DND-41 (cell line): ENCODE results near the gene ABCC4.

Experiments
- ATAC-seq: fragments of 200-7000 bp; cut with Tn5 transposase; 3 replicates; pipeline ENCODE4 v1.9.1; 2021; ENCODE audit warnings: low read depth; ENCODE audit not compliant: insufficient read depth
- DNase-seq: peaks from one replicate; pipeline ENCODE4 v3.0.0-alpha.2; 2020
- H2AFZ ChIP-seq: 2 replicates; pipeline ENCODE4 v1.6.0; 2012; ENCODE audit warnings: low read depth, low read length
- H3K27ac ChIP-seq: 2 replicates; pipeline ENCODE4 v1.5.1; 2012; ENCODE audit warnings: low read length, inconsistent platforms
- H3K27me3 ChIP-seq: fragments of 200-600 bp; sonication (generic); 2 replicates; pipeline ENCODE4 v1.6.0; 2012; ENCODE audit warnings: low read length, mild to moderate bottlenecking, inconsistent platforms; ENCODE audit not compliant: insufficient read depth, poor library complexity
- H3K36me3 ChIP-seq: 2 replicates; pipeline ENCODE4 v1.5.1; 2012; ENCODE audit warnings: low read length, inconsistent platforms; ENCODE audit not compliant: insufficient read depth
- H3K4me1 ChIP-seq: 2 replicates; pipeline ENCODE4 v1.5.1; 2012; ENCODE audit warnings: mild to moderate bottlenecking, low read length; ENCODE audit not compliant: insufficient read depth
- H3K4me2 ChIP-seq: 2 replicates; pipeline ENCODE4 v1.6.0; 2012; ENCODE audit warnings: mild to moderate bottlenecking, moderate library complexity, low read length, inconsistent platforms; ENCODE audit not compliant: insufficient read depth
- H3K4me3 ChIP-seq, 2 experiments: fragments of 200-600 bp in 1 of 2; shearing (Covaris generic) in 1 of 2; 2 replicates each; pipeline ENCODE4 v1.5.1; 2012 to 2016; ENCODE audit warnings: inconsistent platforms in 2 of 2, low read length in 2 of 2, mild to moderate bottlenecking in 2 of 2, low read depth in 1 of 2, moderate library complexity in 1 of 2
- H3K79me2 ChIP-seq: 2 replicates; pipeline ENCODE4 v1.6.0; 2012; ENCODE audit warnings: low read length, inconsistent platforms; ENCODE audit not compliant: insufficient read depth
- H3K9ac ChIP-seq: 2 replicates; pipeline ENCODE4 v1.6.0; 2012; ENCODE audit warnings: low read depth, mild to moderate bottlenecking, inconsistent platforms, low read length, moderate library complexity
- H3K9me3 ChIP-seq: 2 replicates; pipeline ENCODE4 v1.5.1; 2012; ENCODE audit warnings: low read length, moderate library complexity, mild to moderate bottlenecking, inconsistent platforms; ENCODE audit not compliant: insufficient read depth, severe bottlenecking
- H4K20me1 ChIP-seq: 2 replicates; pipeline ENCODE4 v1.6.0; 2012; ENCODE audit warnings: low read length; ENCODE audit not compliant: insufficient read depth
- EZH2 ChIP-seq: IDR thresholded peaks from 3 replicates; pipeline ENCODE4 v1.6.1; 2012; ENCODE audit warnings: borderline replicate concordance, low read depth, mild to moderate bottlenecking, moderate library complexity, low read length, inconsistent platforms; ENCODE audit not compliant: severe bottlenecking
- TF ChIP-seq, protein P1 (sequence below): IDR thresholded peaks from 2 replicates; pipeline ENCODE4 v1.5.1; 2012; ENCODE audit warnings: borderline replicate concordance, low read length, moderate library complexity, mild to moderate bottlenecking; ENCODE audit not compliant: poor library complexity, severe bottlenecking; ENCODE audit errors: extremely low read depth

The ABCC4 gene

DNA sequence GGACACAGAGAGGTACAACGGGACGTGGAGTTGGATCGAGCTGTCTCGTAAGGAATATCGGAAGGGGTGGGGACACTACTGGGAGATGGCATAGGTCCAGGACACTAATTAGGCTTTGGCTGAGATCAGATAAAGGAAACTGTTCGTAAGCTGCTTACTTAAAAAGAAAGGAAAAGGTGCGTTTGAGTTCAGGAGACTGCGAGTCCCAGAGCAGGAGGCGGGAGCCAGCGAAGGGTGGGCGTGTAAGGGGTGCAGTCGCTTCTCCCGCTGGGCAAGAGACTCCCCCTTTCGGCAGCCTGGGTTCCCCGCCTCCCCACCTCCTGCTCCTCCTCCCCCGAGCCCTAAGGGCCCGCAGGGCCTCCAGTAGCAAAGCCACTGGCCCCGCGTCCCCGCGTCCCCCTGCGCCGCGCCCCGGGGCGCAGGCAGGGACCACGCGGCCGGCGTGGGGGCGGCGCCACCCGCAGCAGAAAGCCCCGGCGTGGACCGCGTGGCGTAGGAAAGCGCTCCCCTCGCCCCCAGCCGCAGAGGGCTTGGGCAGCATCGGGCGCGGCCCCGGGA is 547 bp downstream of the ABCC4 start:
- Histone ChIP-seq H3K27me3 (no peaks in the 10 kb centered on the region), H3K36me3 (no peaks in the 10 kb centered on the region), H3K4me1 (no peaks in the 10 kb centered on the region), H4K20me1 (no peaks in the 10 kb centered on the region), H3K79me2 (no peaks in the 10 kb centered on the region), H3K4me3 (no peak overlapping the region), H2AFZ (no peak overlapping the region), H3K27ac (no peak overlapping the region), H3K9me3 (no peaks in the 10 kb centered on the region), H3K9ac (no peak overlapping the region), H3K4me2 (no peak overlapping the region)
- no peak for ATAC-seq
- TF ChIP-seq, protein P1, sequence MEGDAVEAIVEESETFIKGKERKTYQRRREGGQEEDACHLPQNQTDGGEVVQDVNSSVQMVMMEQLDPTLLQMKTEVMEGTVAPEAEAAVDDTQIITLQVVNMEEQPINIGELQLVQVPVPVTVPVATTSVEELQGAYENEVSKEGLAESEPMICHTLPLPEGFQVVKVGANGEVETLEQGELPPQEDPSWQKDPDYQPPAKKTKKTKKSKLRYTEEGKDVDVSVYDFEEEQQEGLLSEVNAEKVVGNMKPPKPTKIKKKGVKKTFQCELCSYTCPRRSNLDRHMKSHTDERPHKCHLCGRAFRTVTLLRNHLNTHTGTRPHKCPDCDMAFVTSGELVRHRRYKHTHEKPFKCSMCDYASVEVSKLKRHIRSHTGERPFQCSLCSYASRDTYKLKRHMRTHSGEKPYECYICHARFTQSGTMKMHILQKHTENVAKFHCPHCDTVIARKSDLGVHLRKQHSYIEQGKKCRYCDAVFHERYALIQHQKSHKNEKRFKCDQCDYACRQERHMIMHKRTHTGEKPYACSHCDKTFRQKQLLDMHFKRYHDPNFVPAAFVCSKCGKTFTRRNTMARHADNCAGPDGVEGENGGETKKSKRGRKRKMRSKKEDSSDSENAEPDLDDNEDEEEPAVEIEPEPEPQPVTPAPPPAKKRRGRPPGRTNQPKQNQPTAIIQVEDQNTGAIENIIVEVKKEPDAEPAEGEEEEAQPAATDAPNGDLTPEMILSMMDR: no peak
- TF ChIP-seq EZH2: no peak
- no peak for DNase-seq

DNA sequence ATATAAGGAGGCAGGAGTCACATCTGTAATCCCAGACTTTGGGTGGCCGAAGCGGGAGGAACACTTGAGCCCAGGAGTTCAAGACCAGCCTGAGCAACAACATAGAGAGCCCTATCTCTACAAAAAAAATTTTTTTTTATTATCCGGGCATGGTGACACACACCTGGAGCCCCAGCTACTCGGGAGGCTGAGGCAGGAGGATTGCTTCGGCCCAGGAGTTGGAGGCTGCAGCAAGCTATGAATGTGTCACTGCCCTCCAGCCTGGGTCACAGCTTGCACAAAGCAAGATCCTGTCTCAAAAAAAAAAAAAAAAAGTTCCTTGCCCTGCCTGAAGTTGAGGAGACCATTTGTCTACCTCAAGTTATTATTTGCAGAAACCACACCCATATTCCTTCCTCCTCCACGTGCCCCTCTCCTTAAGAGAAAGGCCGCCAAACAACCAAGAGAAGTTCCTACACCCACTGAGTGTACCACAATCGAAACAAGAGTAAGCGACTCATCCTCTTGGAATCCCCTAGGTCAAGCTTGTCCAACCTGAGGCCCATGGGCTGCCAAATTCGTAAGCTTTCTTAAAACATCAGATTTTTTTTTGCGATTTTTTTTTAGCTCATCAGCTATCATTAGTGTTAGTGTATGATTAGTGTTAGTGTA is 2.2 kb downstream of the ABCC4 start:
- no peaks in the 10 kb centered on the region for H3K79me2 ChIP-seq
- H3K27ac ChIP-seq: no peak overlapping the region
- no peak overlapping the region for H3K9ac ChIP-seq
- no peaks in the 10 kb centered on the region for H3K4me1 ChIP-seq
- H3K4me3 ChIP-seq: no peak overlapping the region
- no peaks in the 10 kb centered on the region for H3K27me3 ChIP-seq
- no peaks in the 10 kb centered on the region for H3K9me3 ChIP-seq
- no peak overlapping the region for H3K4me2 ChIP-seq
- no peak for TF ChIP-seq EZH2
- TF ChIP-seq, protein P1: no peak
- DNase-seq (no peak), ATAC-seq (no peak)
- no peaks in the 10 kb centered on the region for H4K20me1 ChIP-seq
- H3K36me3 ChIP-seq: no peaks in the 10 kb centered on the region
- no peak overlapping the region for H2AFZ ChIP-seq

DNA sequence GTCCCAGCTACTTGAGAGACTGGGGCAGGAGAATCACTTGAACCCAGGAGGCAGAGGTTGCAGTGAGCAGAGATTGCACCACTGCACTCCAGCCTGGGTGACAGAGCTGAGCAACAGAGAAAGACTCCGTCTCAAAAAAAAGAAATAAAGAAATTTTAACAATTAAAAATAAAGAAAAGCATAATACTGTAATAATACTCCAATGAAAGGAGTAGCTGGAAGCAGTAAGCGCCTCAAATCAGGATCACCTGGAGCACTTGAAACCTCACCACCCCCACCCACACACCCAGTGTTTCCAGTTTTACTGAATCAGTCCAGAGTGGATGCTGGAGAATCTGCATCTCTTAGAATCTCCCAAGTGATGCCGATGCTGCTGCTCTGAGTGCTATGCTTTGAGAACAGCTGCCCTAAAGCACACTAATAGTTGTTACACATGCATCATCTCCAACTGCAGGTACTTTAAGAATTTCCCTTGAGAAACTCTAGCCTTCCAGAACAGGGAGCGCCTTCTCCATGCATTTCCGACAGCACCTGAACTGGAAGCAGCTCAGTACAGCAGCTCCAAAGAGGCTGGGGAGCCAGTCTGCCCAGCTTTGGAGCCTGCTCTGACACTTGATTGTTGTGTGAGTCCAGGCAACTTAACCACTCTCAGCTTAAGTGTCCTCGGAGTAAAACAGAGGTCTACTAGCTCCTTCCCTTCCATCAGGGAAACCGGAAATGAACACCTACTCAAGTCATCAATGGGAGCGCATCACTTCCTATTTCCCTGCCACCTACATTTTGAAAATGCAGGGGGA is 2.9 kb downstream of the ABCC4 start:
- no peak for ATAC-seq
- no peak overlapping the region for H3K27ac ChIP-seq
- no peak overlapping the region for H3K4me2 ChIP-seq
- H3K9me3 ChIP-seq: no peaks in the 10 kb centered on the region
- no peaks in the 10 kb centered on the region for H3K27me3 ChIP-seq
- H3K79me2 ChIP-seq: no peaks in the 10 kb centered on the region
- TF ChIP-seq EZH2: no peak
- TF ChIP-seq, protein P1: no peak
- H3K4me3 ChIP-seq: no peak overlapping the region
- H3K4me1 ChIP-seq: no peaks in the 10 kb centered on the region
- H2AFZ ChIP-seq: no peak overlapping the region
- no peak overlapping the region for H3K9ac ChIP-seq
- H4K20me1 ChIP-seq: no peaks in the 10 kb centered on the region
- no peaks in the 10 kb centered on the region for H3K36me3 ChIP-seq
- DNase-seq: no peak
